ENCODE data around the gene C2CD2L. TPM values are rescaled to one million over a fixed set of nuclear protein-coding genes. Genes with fewer than 3 reads are reported as not detected.

C2CD2L gene
- total RNA-seq, 1 experiment from 2014 or later = 5.6 TPM

GRCh38 chr11:119114351-119114750 lies 7.2 kb downstream of the C2CD2L start:
- no peak overlapping the region for H3K14ac ChIP-seq (ENCODE audit: insufficient read depth, low read length)
- no peaks in the 10 kb centered on the region for H3K79me2 ChIP-seq (ENCODE audit: insufficient read depth, low read length)
- H3K9ac ChIP-seq (ENCODE audit: extremely low read depth, insufficient read length, low read length) = no peak overlapping the region
- no peaks in the 10 kb centered on the region for H3K27me3 Mint-ChIP-seq (ENCODE audit: low read depth)
- no peak overlapping the region for H4K8ac ChIP-seq (replicated peaks; ENCODE audit: insufficient read length, low read depth, low read length)
- H3K18ac ChIP-seq (ENCODE audit: insufficient read length, low read depth, low read length) = no peak overlapping the region
- H2AK5ac ChIP-seq (ENCODE audit: insufficient read length, low read length) = no peak overlapping the region
- peaks cover 8 to 22% of the 10 kb centered on the region in 2 experiments for H3K4me1 Mint-ChIP-seq
- no peak overlapping the region for H3T11ph ChIP-seq (ENCODE audit: low read length)
- no peak overlapping the region for H3K4me2 ChIP-seq (ENCODE audit: insufficient read depth, insufficient read length, low read length)
- no peak for TF ChIP-seq CTCF (conservative IDR thresholded peaks at IDR 0.05)
- no peak overlapping the region for H4K5ac ChIP-seq (ENCODE audit: insufficient read length, low read depth, low read length)
- no peak overlapping the region for H2BK20ac ChIP-seq (ENCODE audit: low read depth, low read length, poor library complexity, severe bottlenecking)
- WGBS (ENCODE audit: extremely low coverage, insufficient read length, low lambda C conversion rate) = no CpG with 5 or more reads among the region's 5 CpGs
- no peak overlapping the region for H2BK15ac ChIP-seq (ENCODE audit: low read depth, low read length)
- no peaks in the 10 kb centered on the region for H3K23me2 ChIP-seq (ENCODE audit: insufficient read length, low read depth, low read length, poor library complexity, severe bottlenecking)
- no peak overlapping the region for H3K56ac ChIP-seq (ENCODE audit: insufficient read length, low read depth, low read length)
- no peak overlapping the region for H2BK5ac ChIP-seq (ENCODE audit: insufficient read length, low read length)
- H3K4me1 ChIP-seq (ENCODE audit: insufficient read depth, low read length) = no peaks in the 10 kb centered on the region
- H3K36me3 Mint-ChIP-seq (ENCODE audit: insufficient read depth in 1 of 3, low read depth in 3 of 3) = no peaks in the 10 kb centered on the region; a peak in 2 of 7 replicates
- H3K27ac Mint-ChIP-seq = no peak overlapping the region
- H2BK12ac ChIP-seq (ENCODE audit: insufficient read length, low read depth, low read length) = no peak overlapping the region
- H3K27me3 ChIP-seq (ENCODE audit: insufficient read depth, low read length) = no peaks in the 10 kb centered on the region
- H3K4me3 Mint-ChIP-seq = no peak overlapping the region
- no peak overlapping the region for H4K91ac ChIP-seq (ENCODE audit: insufficient read length, low read depth, low read length)
- no peak overlapping the region for H3K27ac ChIP-seq (ENCODE audit: insufficient read length, low read depth, low read length)
- no peak overlapping the region for H3K4ac ChIP-seq (ENCODE audit: low read depth, low read length)
- H2AFZ ChIP-seq (ENCODE audit: low read length) = no peak overlapping the region
- no peak overlapping the region for H2BK120ac ChIP-seq (ENCODE audit: low read depth, low read length, poor library complexity, severe bottlenecking)
- H4K20me1 ChIP-seq (ENCODE audit: control insufficient read depth, insufficient read depth, insufficient read length) = no peaks in the 10 kb centered on the region
- no peaks in the 10 kb centered on the region for H3K9me3 ChIP-seq (ENCODE audit: control insufficient read depth, low read depth, low read length)
- H3K23ac ChIP-seq (ENCODE audit: insufficient read length, low read depth, low read length) = no peak overlapping the region
- no peaks in the 10 kb centered on the region for H3K79me1 ChIP-seq (ENCODE audit: insufficient read depth, low read depth, low read length, poor library complexity, severe bottlenecking)
- no peak for DNase-seq
- H3K9me3 Mint-ChIP-seq = no peaks in the 10 kb centered on the region; a peak in 1 of 5 replicates

Measured in H9 (cell line).